Measurements from ENCODE around the gene ENPP5. TPM values are rescaled to one million over a fixed set of nuclear protein-coding genes. Genes with fewer than 3 reads are reported as not detected.

The ENPP5 gene
- total and polyA plus RNA-seq, 2 of the 4 experiments (the other 2 are of a cell fraction) = under 0.01 TPM; not detected in 1

DNA sequence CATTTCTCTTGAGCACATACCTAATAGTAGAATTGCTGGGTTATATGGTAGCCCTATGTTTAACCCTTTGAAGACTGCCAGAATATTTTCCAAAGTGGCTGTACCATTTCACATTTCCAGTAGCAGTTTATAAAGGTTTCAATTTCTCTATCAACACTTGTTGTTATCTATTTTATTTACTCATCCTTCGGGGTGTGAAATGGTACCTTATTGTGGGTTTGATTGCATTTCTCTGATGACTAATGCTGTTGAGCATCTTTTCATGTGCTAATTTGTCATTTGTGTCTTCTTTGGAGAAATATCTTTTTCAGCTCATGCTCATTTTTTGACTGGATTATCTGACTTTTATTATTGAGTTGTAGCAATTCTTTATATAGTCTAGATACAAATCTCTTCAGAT is 35.6 kb downstream of the ENPP5 start:
- Histone ChIP-seq H2AK5ac (ENCODE audit: low read depth, low read length) (no peak overlapping the region), H3K36me3 (ENCODE audit: control insufficient read depth, insufficient read depth, low read length) (no peaks in the 10 kb centered on the region), H2AK9ac (replicated peaks; ENCODE audit: low read depth, low read length, poor library complexity) (no peak overlapping the region), H3K9me3 (ENCODE audit: control insufficient read depth, insufficient read depth, low read length) (no peaks in the 10 kb centered on the region), H3K4me2 (ENCODE audit: low read depth, low read length) (no peak overlapping the region), H3K9me1 (ENCODE audit: insufficient read depth, low read length) (no peaks in the 10 kb centered on the region), H3K9ac (ENCODE audit: low read depth, low read length) (no peak overlapping the region), H2BK5ac (ENCODE audit: low read depth, low read length, poor library complexity, severe bottlenecking) (no peak overlapping the region), H2AFZ (replicated peaks; ENCODE audit: low read length, poor library complexity) (no peak overlapping the region), H3K27ac (ENCODE audit: insufficient read depth, low read length) (no peak overlapping the region), H3K4ac (ENCODE audit: low read depth, low read length) (no peak overlapping the region), H3K27me3 (ENCODE audit: control insufficient read depth, insufficient read depth, low read length) (no peaks in the 10 kb centered on the region; the same call in 1 of the 2 replicates), H2BK120ac (ENCODE audit: low read depth, low read length) (no peak overlapping the region), H3K23ac (ENCODE audit: low read depth, low read length) (no peak overlapping the region), H4K20me1 (ENCODE audit: insufficient read depth, low read length) (no peaks in the 10 kb centered on the region), H3K56ac (ENCODE audit: extremely low read depth, insufficient read depth, low read length) (no peak overlapping the region), H4K5ac (ENCODE audit: low read depth, low read length) (no peak overlapping the region), H2BK20ac (ENCODE audit: low read depth, low read length) (no peak overlapping the region), H3K4me1 (ENCODE audit: control insufficient read depth, insufficient read depth, low read length) (no peaks in the 10 kb centered on the region), H3K4me3 (ENCODE audit: insufficient read depth, low read depth, low read length) (no peak overlapping the region), H3K14ac (replicated peaks; ENCODE audit: low read depth, low read length) (no peak overlapping the region), H2BK15ac (ENCODE audit: low read depth, low read length) (no peak overlapping the region), H4K8ac (ENCODE audit: low read depth in 2 of 2, low read length in 2 of 2) (no peak overlapping the region), H4K91ac (ENCODE audit: insufficient read depth, low read depth, low read length) (no peak overlapping the region), H3K79me1 (ENCODE audit: low read depth in 1 of 2, low read length in 2 of 2) (no peaks in the 10 kb centered on the region), H3K18ac (ENCODE audit: low read depth, low read length) (no peak overlapping the region)
- ATAC-seq (ENCODE audit: low read depth) (no peak), DNase-seq (no peak)
- BruUV-seq (replicated peaks) = no TSS peak
- no CpG with 5 or more reads among the region's 1 CpG for WGBS, 2 experiments (ENCODE audit: extremely low coverage in 2 of 2, insufficient read length in 1 of 2)
- TF ChIP-seq, protein P1, sequence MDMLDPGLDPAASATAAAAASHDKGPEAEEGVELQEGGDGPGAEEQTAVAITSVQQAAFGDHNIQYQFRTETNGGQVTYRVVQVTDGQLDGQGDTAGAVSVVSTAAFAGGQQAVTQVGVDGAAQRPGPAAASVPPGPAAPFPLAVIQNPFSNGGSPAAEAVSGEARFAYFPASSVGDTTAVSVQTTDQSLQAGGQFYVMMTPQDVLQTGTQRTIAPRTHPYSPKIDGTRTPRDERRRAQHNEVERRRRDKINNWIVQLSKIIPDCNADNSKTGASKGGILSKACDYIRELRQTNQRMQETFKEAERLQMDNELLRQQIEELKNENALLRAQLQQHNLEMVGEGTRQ (IDR thresholded peaks at IDR 0.05; ENCODE audit: low read depth, low read length) = no peak
- TF ChIP-seq CEBPB (IDR thresholded peaks at IDR 0.05; ENCODE audit: low read depth, low read length) = no peak
- CTCF ChIA-PET = interaction anchor here (0.6 kb wide), 1 partner anchor 775 kb away, joined by 3 read pairs; no protein-coding TSS in a partner anchor
- dilution Hi-C loops (cut with HindIII; ENCODE audit: low sequenced_read_pairs, unreplicated experiment) = no loop called here
- POLR2A ChIA-PET (ENCODE audit: unreplicated experiment) = interaction anchor here (0.5 kb wide), 1 partner anchor 551 kb away, joined by 3 read pairs; no protein-coding TSS in a partner anchor
- in situ Hi-C loops (cut with MboI; ENCODE audit: low sequenced_read_pairs) = no loop called here
- intact Hi-C loops (cut with micrococcal nuclease) = no loop called here
